ENCODE results near the gene KDM3A. TPM values are rescaled to one million over a fixed set of nuclear protein-coding genes. Genes with fewer than 3 reads are reported as not detected.
A peak's percentile ranks its signal among the peaks of the same experiment; 100 is the strongest.

The KDM3A gene
- total and polyA plus RNA-seq, 8 donors: 15.4 to 35.4 (median 25.3) TPM

DNA sequence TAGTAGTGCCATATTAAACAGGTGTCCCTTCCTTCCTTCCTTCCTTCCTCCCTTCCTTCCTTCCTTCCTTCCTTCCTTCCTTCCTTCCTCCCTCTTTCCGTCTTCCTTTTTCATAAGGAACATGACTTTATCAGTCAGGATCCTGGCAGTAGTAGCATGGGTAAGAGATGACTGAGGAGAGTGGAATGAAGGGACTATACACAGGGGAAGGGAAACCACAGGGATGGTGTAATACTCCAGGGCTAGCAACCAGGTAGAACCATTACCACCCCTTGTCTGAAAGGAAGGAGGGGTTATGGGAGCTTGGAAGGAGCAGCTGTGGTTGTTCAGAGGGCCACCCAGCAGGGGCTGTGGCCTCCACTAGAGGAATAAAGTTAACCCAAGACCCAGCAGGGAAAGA lies 23.2 kb upstream of the KDM3A start:
- Histone ChIP-seq H3K36me3 (no peaks in the 10 kb centered on the region), H3K4me1 (no peaks in the 10 kb centered on the region), H3K27ac (no peak overlapping the region), H3K27me3 (no peaks in the 10 kb centered on the region), H3K9me3 (no peaks in the 10 kb centered on the region), H3K4me3 (no peak overlapping the region)
- FAIRE-seq (no peak), ATAC-seq (no peak), DNase-seq (no peak)
- WGBS, 2 donors: 78 to 100% methylated on average over 1 of the region's 1 CpG
- intact Hi-C loops (cut with DNase I): no loop called here
- TF ChIP-seq, protein P1, sequence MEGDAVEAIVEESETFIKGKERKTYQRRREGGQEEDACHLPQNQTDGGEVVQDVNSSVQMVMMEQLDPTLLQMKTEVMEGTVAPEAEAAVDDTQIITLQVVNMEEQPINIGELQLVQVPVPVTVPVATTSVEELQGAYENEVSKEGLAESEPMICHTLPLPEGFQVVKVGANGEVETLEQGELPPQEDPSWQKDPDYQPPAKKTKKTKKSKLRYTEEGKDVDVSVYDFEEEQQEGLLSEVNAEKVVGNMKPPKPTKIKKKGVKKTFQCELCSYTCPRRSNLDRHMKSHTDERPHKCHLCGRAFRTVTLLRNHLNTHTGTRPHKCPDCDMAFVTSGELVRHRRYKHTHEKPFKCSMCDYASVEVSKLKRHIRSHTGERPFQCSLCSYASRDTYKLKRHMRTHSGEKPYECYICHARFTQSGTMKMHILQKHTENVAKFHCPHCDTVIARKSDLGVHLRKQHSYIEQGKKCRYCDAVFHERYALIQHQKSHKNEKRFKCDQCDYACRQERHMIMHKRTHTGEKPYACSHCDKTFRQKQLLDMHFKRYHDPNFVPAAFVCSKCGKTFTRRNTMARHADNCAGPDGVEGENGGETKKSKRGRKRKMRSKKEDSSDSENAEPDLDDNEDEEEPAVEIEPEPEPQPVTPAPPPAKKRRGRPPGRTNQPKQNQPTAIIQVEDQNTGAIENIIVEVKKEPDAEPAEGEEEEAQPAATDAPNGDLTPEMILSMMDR (IDR thresholded peaks at IDR 0.05): no peak

- Histone ChIP-seq H3K4me1 (no peaks in the 10 kb centered on the region), H3K36me3 (no peaks in the 10 kb centered on the region), H3K27ac (no peak overlapping the region), H3K4me3 (no peak overlapping the region), H3K27me3 (no peaks in the 10 kb centered on the region), H3K9me3 (no peaks in the 10 kb centered on the region)
- ATAC-seq (no peak), FAIRE-seq (no peak), DNase-seq (no peak)
- TF ChIP-seq, protein P1 (IDR thresholded peaks at IDR 0.05): no peak
- 82 to 85% methylated on average over 5 of the region's 5 CpGs for WGBS, 2 donors
- intact Hi-C loops (cut with DNase I): no loop called here
Observed at GRCh38 chr2:86420913-86421312, 20.3 kb upstream of the KDM3A start.

DNA sequence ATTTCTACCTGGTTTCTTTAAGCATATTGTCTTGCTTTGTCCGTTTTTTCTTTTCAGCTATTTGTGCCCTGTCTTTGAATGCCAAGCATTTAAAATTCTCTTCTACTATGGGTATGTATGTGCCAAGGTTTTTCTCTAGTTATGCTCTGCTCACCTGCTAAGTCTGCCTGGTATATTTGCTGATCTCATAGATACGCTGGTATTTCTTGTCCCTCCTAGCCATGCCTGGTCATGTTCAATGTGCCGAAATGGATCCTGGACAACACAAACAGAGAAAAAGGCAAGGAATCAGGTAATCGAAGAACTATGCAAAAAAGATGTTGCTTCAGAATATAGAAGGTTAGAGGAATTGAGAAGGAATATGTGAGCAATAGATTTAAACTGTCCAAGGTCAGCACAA lies 14.9 kb upstream of the KDM3A start:
- WGBS, 2 donors: 54 to 71% methylated on average over 4 of the region's 4 CpGs

DNA sequence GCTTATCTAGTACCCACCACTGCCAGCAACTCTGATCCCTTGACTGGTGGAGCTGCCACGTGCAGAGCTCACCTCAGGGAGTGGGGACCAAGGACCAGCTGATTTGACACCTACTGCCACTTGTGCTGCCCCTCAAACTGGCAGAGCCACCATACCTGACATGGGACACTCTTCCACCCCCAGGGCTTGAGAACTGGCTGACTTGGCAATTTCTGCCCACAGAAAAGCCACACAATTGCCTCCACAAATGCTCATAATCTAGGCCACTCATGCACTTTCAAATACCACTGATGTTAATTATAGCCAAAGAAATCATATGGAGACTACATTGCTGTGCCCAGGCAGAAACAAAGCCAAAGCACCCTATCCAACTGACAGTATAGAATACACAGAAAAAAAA lies 11.8 kb upstream of the KDM3A start:
- WGBS, 2 donors: 50 to 55% methylated on average over 1 of the region's 1 CpG
- no peak for ATAC-seq

More for the DNA sequence above, 14.9 kb upstream of the KDM3A start:
- TF ChIP-seq, protein P1 (IDR thresholded peaks at IDR 0.05): no peak
- Histone ChIP-seq H3K36me3 (no peaks in the 10 kb centered on the region), H3K9me3 (no peaks in the 10 kb centered on the region), H3K27ac (no peak overlapping the region), H3K4me3 (no peak overlapping the region), H3K4me1 (no peaks in the 10 kb centered on the region), H3K27me3 (no peaks in the 10 kb centered on the region)
- DNase-seq (no peak), ATAC-seq (peak in 1 of 4 donors; percentile 62), FAIRE-seq (no peak)
- intact Hi-C loops (cut with DNase I): no loop called here

DNA sequence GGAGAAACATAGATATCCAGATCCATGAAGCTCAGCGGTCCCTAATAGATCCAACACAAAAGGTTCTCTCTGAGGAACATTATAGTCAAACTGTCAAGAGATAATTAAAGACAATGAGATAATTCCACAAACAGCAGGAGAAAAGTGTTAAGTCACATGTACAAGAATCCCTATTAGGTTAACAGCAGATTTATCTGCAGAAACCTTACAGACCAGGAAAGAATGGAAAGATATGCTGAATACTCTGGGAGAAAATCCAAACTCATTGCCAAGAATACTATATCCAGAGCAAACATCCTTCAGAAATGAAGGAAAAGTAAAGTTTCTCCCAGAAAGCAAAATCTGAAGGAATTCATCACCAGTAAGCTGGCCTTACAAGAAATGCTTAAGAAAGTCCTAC lies 10.8 kb upstream of the KDM3A start:
- WGBS, 2 donors: 94 to 95% methylated on average over 1 of the region's 1 CpG
- TF ChIP-seq, protein P1 (IDR thresholded peaks at IDR 0.05): no peak
- H3K4me3 ChIP-seq: no peak overlapping the region
- H3K4me1 ChIP-seq: no peaks in the 10 kb centered on the region
- FAIRE-seq: no peak
- ATAC-seq: no peak
- no peaks in the 10 kb centered on the region for H3K36me3 ChIP-seq
- H3K9me3 ChIP-seq: no peaks in the 10 kb centered on the region
- no peak for DNase-seq
- no peaks in the 10 kb centered on the region for H3K27me3 ChIP-seq
- H3K27ac ChIP-seq: no peak overlapping the region
- intact Hi-C loops (cut with DNase I): no loop called here

More for the DNA sequence above, 11.8 kb upstream of the KDM3A start:
- Histone ChIP-seq H3K27ac (no peak overlapping the region), H3K27me3 (no peaks in the 10 kb centered on the region), H3K9me3 (no peaks in the 10 kb centered on the region), H3K4me1 (no peaks in the 10 kb centered on the region), H3K4me3 (no peak overlapping the region), H3K36me3 (no peaks in the 10 kb centered on the region)
- TF ChIP-seq, protein P1 (IDR thresholded peaks at IDR 0.05): no peak
- no peak for DNase-seq
- no peak for FAIRE-seq
- intact Hi-C loops (cut with DNase I): no loop called here
